ENCODE data around the gene TMEM151B.

TMEM151B gene

GRCh38 chr6:44250067-44250717, 20.1 kb upstream of the TMEM151B start:
- in situ Hi-C loops (cut with MboI; ENCODE audit: low sequenced_read_pairs) = no loop called here

GRCh38 chr6:44250718-44251123, 19.5 kb upstream of the TMEM151B start:
- in situ Hi-C loops (cut with MboI; ENCODE audit: low sequenced_read_pairs) = no loop called here

DNA sequence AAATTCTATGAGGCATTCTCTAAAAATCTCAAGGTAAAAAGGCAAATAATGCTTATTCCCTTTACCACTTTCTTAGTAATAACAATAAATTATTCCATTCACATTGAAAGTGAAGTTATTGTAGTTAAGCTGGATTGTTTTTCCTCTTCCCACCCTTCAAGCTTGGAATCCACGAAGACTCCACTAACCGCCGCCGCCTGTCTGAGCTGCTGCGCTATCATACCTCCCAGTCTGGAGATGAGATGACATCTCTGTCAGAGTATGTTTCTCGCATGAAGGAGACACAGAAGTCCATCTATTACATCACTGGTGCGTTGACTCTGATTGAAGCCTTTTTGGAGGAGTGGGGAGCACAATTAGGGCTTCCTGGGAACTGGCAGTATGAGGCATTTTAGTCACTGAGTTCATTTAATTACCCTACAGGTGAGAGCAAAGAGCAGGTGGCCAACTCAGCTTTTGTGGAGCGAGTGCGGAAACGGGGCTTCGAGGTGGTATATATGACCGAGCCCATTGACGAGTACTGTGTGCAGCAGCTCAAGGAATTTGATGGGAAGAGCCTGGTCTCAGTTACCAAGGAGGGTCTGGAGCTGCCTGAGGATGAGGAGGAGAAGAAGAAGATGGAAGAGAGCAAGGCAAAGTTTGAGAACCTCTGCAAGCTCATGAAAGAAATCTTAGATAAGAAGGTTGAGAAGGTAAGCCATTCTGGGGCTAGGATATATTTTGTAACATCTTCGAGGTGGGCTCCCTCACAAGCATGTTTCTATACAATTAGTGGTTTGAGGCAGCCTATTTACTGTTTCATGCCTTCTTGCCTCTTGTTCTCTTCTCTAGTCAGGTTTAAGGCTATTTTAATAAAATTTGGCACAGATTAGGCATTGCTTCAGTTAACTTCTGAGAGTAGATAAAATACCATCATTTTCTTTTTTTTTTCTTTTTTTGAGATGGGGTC, 18.4 kb upstream of the TMEM151B start:
- in situ Hi-C loops (cut with MboI; ENCODE audit: low sequenced_read_pairs) = no loop called here

DNA sequence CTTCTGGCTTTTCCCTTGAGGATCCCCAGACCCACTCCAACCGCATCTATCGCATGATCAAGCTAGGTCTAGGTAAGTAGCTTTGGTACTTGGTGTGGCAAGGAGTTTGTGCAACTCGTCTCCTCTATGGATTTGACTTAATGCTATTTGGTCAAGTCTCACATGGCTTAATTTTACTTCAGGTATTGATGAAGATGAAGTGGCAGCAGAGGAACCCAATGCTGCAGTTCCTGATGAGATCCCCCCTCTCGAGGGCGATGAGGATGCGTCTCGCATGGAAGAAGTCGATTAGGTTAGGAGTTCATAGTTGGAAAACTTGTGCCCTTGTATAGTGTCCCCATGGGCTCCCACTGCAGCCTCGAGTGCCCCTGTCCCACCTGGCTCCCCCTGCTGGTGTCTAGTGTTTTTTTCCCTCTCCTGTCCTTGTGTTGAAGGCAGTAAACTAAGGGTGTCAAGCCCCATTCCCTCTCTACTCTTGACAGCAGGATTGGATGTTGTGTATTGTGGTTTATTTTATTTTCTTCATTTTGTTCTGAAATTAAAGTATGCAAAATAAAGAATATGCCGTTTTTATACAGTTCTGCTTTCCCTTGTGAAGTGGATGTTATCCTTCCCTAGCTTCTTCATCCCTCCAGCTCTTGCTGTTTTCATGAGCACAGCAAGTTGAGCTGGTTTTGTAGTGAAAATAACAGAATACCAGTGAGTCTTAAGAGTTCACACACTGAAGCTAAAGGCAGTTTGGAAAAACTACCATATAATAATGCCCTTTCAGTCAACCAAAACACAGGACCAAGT, 16.7 kb upstream of the TMEM151B start:
- in situ Hi-C loops (cut with MboI; ENCODE audit: low sequenced_read_pairs) = no loop called here

- in situ Hi-C loops (cut with MboI; ENCODE audit: low sequenced_read_pairs) = no loop called here
These were observed 15.8 kb upstream of the TMEM151B start for GRCh38 chr6:44254191-44255104.

GRCh38 chr6:44255105-44255808, 15.0 kb upstream of the TMEM151B start:
- in situ Hi-C loops (cut with MboI; ENCODE audit: low sequenced_read_pairs) = no loop called here

DNA sequence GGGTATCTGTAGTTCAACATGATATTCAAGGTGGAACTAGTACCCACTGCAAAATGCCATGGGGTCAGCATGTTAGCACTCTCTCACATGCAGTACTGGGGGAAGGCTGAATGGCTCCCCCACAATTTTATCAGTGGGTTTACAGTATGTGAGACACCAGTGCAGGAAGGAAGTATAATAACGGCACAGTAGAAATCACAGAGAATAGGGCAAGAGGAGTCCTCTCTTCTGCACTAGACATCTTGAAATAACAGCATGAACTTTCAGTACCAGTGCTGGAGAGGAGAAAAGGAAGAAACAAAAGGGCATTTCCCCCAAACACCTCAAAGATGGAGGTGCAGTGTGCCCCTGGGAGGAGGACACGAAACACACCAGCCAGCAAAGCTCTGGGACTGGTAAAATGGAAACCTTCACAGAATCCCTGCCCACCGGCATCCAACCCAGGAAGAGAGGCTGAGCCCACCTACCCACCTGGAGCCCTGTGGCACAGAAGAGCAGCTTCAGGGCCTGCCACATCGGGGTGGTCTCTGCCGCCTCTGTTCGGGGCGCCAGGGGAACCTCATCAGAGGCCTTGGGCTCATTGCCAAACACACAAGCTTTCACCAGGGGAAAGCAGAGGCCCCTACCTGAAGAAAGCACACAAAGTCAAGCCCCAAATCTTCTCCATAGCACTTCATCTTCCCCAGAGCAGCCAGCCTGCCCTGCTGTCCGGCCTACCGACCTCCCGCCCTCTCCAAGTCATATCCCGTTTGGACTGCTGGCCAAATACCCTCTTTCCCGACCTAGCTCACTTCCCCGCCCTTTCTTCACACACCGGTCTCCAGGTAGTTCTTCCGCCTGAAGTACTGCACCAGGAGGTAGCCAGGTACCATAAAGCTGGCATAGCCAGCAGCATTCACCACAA, 14.1 kb upstream of the TMEM151B start:
- in situ Hi-C loops (cut with MboI; ENCODE audit: low sequenced_read_pairs) = no loop called here

DNA sequence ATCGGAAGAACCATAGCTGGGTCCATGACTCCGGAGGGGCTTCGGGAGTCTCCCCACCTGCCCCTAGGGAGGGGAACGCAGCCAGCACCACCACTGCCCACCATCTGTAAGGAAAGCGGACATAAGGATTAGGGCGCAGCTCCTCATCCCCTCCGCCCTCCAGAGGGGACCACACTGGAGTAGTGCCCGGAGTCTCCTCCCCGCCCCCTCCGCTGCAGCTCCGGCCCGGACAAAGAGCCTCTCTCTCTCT, 13.6 kb upstream of the TMEM151B start:
- in situ Hi-C loops (cut with MboI; ENCODE audit: low sequenced_read_pairs) = no loop called here

- in situ Hi-C loops (cut with MboI; ENCODE audit: low sequenced_read_pairs) = no loop called here
These were observed 13.1 kb upstream of the TMEM151B start, which contains the start of gene SLC35B2 for GRCh38 chr6:44257025-44257752. TSS of gene SLC35B2 (minus strand) at chr6:44257528. CDS start at chr6:44257410, 118 bp downstream.

- in situ Hi-C loops (cut with MboI; ENCODE audit: low sequenced_read_pairs) = no loop called here
These were observed 12.4 kb upstream of the TMEM151B start for GRCh38 chr6:44257753-44258324.

DNA sequence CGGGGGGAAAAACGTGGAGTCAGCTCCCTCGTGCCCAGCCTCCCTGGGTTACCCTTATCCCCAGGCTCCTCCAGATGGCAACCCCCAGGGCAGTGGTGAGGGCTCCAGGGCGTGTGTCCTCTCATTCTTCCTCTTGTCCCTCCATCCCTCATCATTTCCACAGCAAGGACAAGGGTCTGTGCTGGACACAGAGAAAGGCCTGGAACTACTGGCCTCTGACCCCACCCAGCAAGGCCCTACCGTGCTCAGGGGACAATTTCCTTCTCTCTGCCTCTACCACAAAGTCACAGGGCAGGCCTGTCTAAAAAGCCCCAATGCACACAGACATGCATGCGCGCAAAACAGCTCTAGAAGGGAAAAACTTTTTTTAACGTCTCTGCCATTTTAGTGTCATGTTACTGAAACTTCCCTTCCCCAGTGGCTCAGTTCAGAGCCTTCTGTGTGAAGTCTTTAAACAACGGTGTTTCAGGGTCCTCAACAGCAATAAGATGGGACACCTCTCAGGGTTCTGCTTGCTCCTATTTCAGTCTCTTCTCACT, 11.9 kb upstream of the TMEM151B start:
- in situ Hi-C loops (cut with MboI; ENCODE audit: low sequenced_read_pairs) = no loop called here

DNA sequence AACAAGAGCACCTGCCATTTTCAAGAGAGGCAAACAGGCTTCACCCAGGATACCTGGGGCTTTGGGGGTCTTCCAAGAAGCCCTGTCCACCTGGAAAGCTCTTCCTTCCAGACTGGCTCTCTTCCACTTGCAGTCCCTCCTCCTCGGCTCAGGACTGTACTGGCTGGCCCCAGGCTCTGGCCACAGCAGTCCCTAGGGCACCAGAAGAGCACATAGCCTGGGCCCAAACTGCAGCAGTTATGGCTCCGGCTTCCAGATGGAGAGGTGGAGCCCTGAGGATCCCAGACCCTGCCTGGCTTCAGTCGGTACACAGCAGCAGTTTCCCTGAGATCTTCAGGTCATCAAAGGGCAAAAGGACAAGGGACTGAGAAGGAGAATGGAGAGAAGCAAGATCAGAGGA, 11.3 kb upstream of the TMEM151B start:
- in situ Hi-C loops (cut with MboI; ENCODE audit: low sequenced_read_pairs) = no loop called here

- in situ Hi-C loops (cut with MboI; ENCODE audit: low sequenced_read_pairs) = no loop called here
These were observed 10.2 kb upstream of the TMEM151B start for GRCh38 chr6:44260011-44260410.

GRCh38 chr6:44260451-44261297, 9.6 kb upstream of the TMEM151B start:
- in situ Hi-C loops (cut with MboI; ENCODE audit: low sequenced_read_pairs) = no loop called here

DNA sequence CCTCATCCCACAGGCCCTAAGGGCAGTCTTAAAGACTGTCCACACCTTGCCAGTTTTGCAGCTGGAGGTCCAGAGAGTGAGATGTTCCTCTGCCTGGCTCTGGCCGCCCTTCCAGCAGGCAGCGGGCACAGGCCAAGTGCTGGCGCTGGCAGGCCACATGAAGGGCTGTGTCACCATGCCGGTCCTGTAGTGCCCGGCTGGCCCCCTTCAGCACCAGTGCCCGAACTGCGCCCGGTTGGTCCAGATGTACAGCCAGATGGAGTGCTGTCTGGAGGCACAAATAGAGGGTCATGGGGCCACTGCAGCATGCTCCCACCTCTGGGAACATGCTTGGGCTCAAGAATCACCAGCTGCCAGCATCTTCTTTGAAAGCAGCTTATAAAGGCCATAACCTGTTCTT, 8.7 kb upstream of the TMEM151B start:
- in situ Hi-C loops (cut with MboI; ENCODE audit: low sequenced_read_pairs) = no loop called here

- in situ Hi-C loops (cut with MboI; ENCODE audit: low sequenced_read_pairs) = no loop called here
These were observed 7.5 kb upstream of the TMEM151B start for GRCh38 chr6:44262467-44263353.

Measured in hTERT RPE-1 (cell line).